BJ (cell line): Measurements from ENCODE around the gene TNS3. TPM values are rescaled to one million over a fixed set of nuclear protein-coding genes. Genes with fewer than 3 reads are reported as not detected.

Experiments used
- CTCF ChIA-PET: fragments of 350-600 bp; formaldehyde crosslinking; extraction: SDS; loops from one replicate; lab custom pipeline; 2021; ENCODE audit warnings: antibody characterized with exemption, inconsistent platforms; lab: Yijun Ruan, JAX
- POLR2A ChIA-PET: fragments of 300-600 bp; sonication (Branson Sonifier 250); formaldehyde crosslinking; extraction: SDS; loops from one replicate; lab custom pipeline; 2021; ENCODE audit warnings: antibody characterized with exemption; lab: Charles Lee
- DNase-seq: peaks from one replicate; pipeline ENCODE4 v3.0.0-alpha.2; 2011; ENCODE audit warnings: low read depth
- H3K27me3 ChIP-seq: 2 replicates; pipeline ENCODE4 v1.6.0; 2011; ENCODE audit warnings: low read length; ENCODE audit not compliant: control insufficient read depth, insufficient read depth
- H3K36me3 ChIP-seq: 2 replicates; pipeline ENCODE4 v1.5.1; 2011; ENCODE audit warnings: low read length; ENCODE audit not compliant: control insufficient read depth, insufficient read depth
- H3K4me3 ChIP-seq: 2 replicates; pipeline ENCODE4 v1.5.1; 2011; ENCODE audit warnings: low read depth, mild to moderate bottlenecking, control low read depth, low read length
- polyA plus RNA-seq: library from polyadenylated mRNA; depleted of rRNA; stranded (reverse); fragments of >200 nt; gene quantifications from 2 replicates; pipeline ENCODE4 v1.2.3, GENCODE V29; 2011
- TF ChIP-seq, protein P1 (sequence below): IDR thresholded peaks from 2 replicates; pipeline ENCODE4 v1.5.1; 2011; ENCODE audit warnings: low read depth, mild to moderate bottlenecking, control low read depth, inconsistent platforms, low read length, moderate library complexity; ENCODE audit not compliant: insufficient read depth

TNS3 gene
- polyA plus RNA-seq, 1 experiment: 126 TPM

- H3K4me3 ChIP-seq: no peak overlapping the region
- H3K27me3 ChIP-seq: no peaks in the 10 kb centered on the region
- H3K36me3 ChIP-seq: peaks cover 40% of the 10 kb centered on the region
- no peak for DNase-seq
- CTCF ChIA-PET: interaction anchor here (0.8 kb wide), 1 partner anchor 21 kb away, joined by 6 read pairs; no protein-coding TSS in a partner anchor
- TF ChIP-seq, protein P1, sequence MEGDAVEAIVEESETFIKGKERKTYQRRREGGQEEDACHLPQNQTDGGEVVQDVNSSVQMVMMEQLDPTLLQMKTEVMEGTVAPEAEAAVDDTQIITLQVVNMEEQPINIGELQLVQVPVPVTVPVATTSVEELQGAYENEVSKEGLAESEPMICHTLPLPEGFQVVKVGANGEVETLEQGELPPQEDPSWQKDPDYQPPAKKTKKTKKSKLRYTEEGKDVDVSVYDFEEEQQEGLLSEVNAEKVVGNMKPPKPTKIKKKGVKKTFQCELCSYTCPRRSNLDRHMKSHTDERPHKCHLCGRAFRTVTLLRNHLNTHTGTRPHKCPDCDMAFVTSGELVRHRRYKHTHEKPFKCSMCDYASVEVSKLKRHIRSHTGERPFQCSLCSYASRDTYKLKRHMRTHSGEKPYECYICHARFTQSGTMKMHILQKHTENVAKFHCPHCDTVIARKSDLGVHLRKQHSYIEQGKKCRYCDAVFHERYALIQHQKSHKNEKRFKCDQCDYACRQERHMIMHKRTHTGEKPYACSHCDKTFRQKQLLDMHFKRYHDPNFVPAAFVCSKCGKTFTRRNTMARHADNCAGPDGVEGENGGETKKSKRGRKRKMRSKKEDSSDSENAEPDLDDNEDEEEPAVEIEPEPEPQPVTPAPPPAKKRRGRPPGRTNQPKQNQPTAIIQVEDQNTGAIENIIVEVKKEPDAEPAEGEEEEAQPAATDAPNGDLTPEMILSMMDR: no peak
- POLR2A ChIA-PET: no interaction called here
These were observed 224.6 kb downstream of the TNS3 start for GRCh38 chr7:47357361-47357760.

- TF ChIP-seq, protein P1: no peak
- H3K4me3 ChIP-seq: no peak overlapping the region
- no peak for DNase-seq
- no peaks in the 10 kb centered on the region for H3K27me3 ChIP-seq
- H3K36me3 ChIP-seq: peaks cover 41% of the 10 kb centered on the region
- CTCF ChIA-PET: interaction anchor here (1.4 kb wide), 1 partner anchor 90 kb away, joined by 5 read pairs; no protein-coding TSS in a partner anchor
- POLR2A ChIA-PET: no interaction called here
These were observed 225.7 kb downstream of the TNS3 start for GRCh38 chr7:47356261-47356660.

DNA sequence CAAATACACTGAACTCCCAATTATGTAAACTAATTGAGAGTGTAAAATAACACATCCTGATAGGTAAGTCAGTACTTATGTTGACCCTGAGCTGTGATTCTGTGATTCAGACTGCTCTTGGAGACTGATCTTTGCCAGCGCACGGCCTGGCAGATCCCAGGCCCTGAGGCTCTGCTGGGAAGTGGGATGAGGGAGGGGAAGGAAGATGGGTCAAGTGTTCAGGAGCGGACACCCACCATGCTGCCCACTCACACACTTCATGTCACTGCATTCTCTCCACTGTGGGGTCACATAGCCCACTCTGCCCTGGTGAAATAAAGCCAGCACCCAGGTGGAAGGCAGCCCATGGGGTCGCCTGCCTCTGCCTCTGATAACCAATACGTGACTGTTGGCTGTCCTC is 226.2 kb downstream of the TNS3 start:
- ChIA-PET CTCF (interaction anchor here (1.4 kb wide), 1 partner anchor 89 kb away, joined by 5 read pairs; no protein-coding TSS in a partner anchor), POLR2A (no interaction called here)

GRCh38 chr7:47354831-47355541 is 226.9 kb downstream of the TNS3 start:
- ChIA-PET CTCF (no interaction called here), POLR2A (no interaction called here)
- DNase-seq: no peak
- TF ChIP-seq, protein P1: no peak
- Histone ChIP-seq H3K27me3 (no peaks in the 10 kb centered on the region), H3K4me3 (no peak overlapping the region), H3K36me3 (peaks cover 37% of the 10 kb centered on the region)

More for the DNA sequence above, 226.2 kb downstream of the TNS3 start:
- H3K36me3 ChIP-seq: peaks cover 41% of the 10 kb centered on the region
- no peaks in the 10 kb centered on the region for H3K27me3 ChIP-seq
- DNase-seq: no peak
- TF ChIP-seq, protein P1: no peak
- no peak overlapping the region for H3K4me3 ChIP-seq

GRCh38 chr7:47354071-47354470 is 227.8 kb downstream of the TNS3 start:
- ChIA-PET CTCF (no interaction called here), POLR2A (no interaction called here)
- Histone ChIP-seq H3K36me3 (peaks cover 38% of the 10 kb centered on the region), H3K27me3 (no peaks in the 10 kb centered on the region), H3K4me3 (no peak overlapping the region)
- no peak for DNase-seq
- TF ChIP-seq, protein P1: no peak
